GM20431 (cell line): Measurements from ENCODE around the gene VPS26C.

Experiments used
- in situ Hi-C: fragments of 300-500 bp; cut with MseI, MboI; formaldehyde crosslinking; loops from one replicate; pipeline ENCODE4 v1.15.0; 2020; ENCODE audit warnings: low sequenced_read_pairs; ENCODE audit not compliant: unreplicated experiment

VPS26C gene

DNA sequence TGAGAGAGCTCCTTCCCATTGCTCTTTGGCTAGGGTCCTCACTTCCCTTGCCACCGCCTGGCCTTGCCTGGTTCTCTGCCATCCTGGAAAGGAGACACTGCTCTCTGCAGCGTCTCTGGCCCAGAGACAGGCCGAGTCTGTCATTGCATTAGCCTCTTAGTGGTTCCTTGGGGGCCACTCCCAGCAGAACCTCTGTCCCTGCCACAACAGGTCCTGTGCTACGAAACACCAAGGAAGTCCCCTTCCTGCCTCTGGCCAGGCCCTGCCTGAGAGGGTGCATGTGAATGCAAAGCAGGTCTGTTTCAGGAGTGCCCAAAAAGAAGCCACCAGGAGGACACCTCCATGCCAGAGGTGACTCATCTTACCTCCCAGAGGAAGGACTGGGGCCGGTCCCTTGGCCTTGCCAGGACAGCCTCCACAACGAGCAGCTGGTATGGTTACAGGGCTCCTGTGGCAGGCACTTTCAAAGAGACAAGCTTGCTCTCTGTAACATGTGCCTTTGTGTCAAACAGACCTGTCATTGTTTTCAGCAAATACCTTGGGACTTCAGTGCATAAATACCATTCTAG is 59.6 kb downstream of the VPS26C start:
- in situ Hi-C loops = no loop called here

DNA sequence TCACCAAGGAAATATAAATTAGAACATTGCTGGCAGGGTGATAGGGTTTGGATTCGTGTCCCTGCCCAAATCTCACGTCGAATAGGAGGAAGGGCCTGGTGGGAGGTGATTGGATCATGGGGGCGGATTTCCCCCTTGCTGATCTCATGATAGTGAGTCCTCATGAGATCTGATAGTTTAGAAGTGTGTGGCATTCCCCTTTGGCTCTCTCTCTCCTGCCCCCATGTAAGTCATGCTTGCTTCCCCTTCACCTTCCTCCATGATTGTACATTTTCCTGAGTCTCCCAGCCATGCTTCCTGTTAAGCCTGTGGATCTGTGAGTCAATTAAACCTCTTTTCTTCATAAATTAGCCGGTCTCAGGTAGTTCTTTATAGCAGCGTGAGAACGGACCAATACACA is 60.6 kb downstream of the VPS26C start:
- in situ Hi-C loops = no loop called here

DNA sequence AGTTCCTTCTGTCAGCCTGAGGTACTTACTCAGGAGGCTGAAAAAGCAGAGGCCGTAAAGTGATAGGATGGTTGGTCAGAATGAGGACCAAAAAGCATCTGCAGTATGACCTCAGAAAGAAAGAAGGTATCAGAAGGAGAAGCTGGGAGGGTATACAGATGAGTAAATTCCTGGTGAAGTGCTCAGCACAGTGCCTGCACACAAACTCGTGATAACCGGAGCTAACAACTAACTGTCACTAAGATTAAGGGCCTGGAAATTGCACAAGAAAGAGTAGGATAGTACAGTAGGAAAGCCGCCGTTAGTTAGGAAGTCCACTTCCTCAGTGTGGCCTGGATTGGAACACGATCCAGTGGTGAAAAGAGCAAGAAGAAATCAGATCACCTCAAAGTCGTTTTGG is 62.6 kb downstream of the VPS26C start:
- in situ Hi-C loops = no loop called here

DNA sequence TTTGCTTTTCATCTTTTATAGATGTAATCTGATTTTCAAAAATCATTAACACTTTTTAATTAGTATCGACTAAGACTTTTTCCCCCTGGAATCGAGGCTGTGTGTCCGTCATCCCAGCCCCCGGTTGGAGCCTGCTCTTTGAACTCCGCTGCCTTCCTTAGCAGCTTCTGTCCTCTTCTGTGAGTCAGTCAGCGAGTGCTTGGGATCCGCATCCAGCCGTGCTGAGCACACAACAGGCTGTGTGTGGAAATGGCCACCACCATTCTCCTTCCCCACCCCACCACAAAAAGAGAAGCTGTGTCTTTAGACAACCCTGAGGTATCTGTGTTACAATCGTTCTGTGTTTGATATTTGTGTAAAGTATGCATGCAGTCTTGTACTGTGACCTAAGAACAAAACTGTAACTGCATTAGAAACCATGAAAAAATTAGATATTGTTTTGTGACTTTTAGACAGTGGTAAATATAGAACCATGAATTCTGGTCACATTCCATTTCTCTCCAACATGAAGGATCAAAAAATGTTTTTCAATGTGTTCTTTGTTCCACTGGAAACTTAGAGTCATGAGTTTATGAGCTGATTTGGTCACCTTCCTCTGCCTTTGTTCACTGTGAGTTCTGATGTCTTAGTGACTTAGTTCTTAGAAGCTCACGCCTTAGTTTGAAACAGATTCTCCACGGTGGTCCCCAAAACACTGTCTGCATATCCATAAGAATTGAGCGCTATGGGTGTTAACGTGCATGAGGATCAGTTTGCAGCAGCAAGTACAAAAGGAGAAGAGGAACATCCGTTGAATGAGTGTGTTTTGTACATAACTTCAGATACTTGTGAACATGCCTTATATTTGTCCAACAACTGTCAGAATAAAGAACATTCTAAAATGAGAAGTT is 64.7 kb downstream of the VPS26C start:
- in situ Hi-C loops = no loop called here

DNA sequence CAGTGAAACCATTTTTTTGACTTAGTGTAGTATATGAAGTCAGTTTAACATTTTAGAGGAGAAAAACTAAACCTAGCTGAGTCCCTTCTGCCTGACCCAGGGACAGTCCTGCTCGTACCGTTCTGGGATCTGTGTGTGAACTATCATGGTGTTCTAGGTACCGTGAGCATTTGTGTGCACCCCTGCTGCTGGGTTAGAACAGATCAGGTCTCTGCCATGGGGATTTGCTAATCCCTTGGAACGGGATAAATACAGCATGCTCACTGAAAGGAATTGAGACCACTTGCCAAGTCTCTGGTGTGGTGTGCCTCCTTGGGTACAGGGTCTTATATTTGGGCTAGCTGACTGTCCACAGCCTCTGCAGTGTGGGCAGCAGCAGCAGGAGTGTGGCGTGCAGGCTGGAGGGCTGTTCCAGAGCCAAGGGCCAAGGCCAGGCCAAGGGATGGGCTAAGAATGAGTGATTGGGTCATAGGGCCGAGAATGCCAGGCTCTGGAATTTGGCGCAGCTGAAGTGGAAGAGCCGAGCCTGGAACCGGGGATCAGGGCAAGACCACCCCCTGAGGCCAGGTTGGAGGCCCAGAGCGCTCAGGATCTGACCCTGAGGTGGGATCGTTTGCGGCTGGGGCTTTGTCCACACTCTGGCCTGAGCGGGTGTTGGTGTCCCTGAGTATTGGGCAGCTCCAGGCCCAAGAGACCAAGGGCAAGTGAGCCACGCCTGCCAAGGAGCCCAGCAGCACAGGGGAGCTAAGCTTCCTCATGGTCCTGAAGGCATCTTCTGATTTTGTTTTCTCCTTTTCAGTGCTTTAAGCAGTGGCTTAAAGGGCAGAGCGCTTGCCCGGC is 66.3 kb downstream of the VPS26C start:
- in situ Hi-C loops = no loop called here

DNA sequence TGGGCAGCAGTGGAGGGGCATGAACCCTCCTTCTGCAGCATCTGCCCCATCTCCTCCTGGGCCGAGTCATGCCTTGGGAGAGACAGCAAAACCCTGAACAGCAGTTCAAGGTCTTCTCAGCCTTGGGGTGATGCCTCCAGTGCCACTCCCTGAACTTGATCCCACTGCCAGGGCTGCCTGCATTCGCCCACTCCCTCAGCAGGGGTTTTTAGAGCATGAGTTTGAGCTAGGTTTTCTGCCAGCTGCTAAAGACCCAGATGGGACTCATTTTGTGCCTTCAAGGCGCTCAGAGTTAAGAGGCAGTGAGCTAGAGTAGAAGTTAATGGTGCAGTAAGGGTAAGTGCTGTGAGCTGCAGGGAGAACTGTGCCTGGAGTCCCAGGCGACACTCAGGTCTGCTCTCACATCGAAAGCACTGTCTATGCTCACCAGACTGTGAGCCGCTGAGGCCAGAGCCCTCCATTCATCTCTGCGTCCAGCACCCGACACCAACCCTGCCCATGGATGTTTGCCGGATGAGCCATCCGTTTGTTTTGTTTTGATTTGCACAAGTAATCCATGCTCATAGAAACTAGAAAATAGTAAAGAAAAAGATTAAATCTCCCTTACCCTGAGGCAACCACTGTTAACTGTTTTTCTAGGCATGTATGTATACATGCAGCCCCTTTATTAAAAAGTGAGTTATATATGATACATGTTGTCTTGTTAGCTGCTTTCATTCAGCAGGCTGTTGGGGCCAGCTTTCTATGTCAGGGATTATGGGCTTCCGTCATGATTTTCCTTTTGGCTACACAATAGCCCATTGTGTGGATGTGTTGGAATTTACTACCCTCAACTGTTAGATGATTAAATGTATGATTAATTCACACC is 67.8 kb downstream of the VPS26C start:
- in situ Hi-C loops = no loop called here

DNA sequence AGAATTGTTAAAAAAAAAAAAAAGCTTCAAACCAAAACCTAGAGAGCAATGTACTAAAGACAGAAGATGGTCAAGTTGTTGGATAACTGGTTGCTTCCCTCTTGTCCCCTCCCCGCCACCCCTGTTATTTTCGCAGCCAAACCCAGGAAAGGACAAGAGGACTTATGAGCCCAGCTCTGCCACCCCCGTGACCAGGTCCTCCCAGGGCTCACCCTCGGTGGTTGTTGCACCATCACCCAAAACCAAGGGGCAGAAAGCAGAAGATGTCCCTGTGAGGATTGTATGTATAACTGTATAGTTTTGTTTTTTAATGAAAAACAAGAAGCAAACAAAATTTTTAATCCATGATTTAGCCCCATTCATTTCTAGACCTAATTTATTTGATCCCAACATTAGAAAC is 69.4 kb downstream of the VPS26C start:
- in situ Hi-C loops = no loop called here

DNA sequence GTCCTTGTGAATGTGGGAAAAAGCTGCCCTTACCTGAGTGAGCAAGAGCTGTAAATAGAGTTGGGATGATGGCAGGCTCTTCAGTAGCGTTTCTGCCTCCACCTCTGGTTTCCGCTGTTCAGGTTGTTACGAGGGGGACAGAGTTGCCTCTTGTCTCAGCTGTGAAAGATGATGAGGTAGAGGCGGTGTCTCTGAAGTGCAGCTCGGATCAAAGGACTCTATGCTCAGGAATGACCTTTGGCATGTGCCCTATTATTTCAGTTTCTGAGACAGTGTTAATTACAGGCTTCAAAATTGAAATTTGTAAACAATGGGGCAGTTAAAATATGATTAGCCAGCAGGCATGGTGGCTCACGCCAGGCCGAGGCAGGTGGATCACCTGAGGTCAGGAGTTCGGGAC is 70.3 kb downstream of the VPS26C start:
- in situ Hi-C loops = no loop called here

DNA sequence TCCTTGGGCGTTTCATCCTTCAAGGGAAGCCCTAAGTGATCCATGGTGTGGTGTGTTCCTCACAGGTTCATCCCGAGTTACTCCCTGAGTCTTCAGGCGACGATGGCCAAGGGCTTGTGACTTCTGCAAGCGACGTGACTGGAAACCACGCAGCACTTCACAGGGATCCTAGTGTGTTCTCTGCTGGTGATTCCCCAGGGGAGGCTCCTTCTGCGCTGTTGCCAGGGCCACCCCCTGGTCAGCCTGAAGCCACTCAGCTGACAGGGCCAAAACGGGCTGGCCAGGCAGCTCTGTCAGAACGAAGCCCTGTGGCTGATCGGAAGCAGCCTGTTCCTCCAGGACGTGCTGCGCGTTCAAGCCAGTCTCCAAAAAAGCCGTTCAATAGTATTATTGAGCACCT is 71.5 kb downstream of the VPS26C start:
- in situ Hi-C loops = no loop called here

DNA sequence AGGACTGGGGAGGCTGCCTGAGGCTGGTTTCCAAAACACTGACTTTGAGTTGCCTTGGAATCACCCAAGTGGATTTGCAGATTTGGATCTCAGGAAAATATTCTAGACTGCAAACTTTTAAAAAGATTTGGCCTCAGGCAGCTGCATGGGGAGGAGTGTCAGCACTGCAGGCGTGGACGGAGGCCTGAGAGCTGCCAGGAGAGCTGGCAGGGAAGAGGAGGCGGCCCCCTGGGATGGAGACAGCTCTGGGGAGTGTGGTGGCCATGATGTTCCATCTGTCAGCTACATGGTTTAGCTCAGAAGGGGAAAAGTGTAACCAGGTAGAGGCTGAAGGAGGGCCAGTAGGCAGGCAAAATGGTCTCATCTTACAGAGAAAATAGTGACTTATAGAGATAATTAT is 72.1 kb downstream of the VPS26C start:
- in situ Hi-C loops = no loop called here

DNA sequence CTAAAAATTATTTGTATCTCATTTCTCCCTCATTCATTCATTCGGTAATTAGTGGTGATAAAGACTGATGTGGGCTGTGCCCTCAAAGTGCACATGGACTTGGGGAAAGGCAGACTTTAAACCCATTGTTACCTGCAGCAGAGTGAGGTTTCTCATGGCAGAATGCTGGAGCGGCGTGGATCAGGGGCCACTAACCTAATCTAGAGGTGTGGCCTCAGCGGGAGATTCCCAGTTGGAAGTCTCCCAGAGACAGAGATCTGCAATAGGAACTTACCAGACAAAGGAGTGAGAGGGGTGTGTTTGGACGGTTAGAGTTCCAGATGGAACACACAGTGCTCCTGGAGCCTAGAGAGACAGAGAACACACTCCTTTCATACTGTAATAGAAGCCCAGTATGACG is 73.5 kb downstream of the VPS26C start:
- in situ Hi-C loops = no loop called here

DNA sequence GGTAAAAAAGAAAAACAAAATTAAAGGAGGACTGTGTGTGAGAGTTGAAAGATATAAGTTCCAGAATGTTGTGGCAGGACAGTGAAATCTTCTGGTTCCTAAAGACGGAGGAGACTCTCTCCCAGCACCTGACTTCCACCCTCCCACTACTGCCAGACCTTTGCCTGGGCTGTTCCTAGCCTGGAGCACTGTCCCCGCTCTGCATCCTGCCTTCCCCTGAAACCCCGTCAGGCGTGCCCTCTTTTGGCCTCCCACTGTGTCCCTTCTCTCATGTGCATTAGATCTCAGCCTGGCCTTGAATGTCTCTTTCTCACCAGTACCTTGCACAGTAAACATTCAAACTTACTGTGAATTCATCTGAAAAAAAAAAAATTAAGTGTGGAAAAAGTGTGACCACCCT is 74.1 kb downstream of the VPS26C start:
- in situ Hi-C loops = no loop called here

DNA sequence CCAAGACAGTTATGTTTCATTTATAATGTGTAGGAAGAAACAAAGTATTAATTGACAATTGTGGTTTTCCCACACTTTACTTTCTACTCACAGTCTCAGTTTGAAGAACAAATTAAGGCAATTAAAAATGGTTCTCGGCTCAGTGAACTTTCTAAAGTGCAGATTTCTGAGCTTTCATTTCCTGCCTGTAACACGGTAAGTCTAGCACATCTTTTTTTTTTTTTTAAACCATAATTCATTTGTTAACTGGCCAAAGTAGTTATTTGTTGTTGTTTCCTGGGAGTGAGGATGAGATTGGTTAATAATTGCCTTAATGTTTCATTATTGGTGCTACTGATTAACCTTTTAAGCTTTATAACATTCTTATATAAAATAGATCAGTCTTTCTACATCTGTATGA is 75.1 kb downstream of the VPS26C start:
- in situ Hi-C loops = no loop called here

DNA sequence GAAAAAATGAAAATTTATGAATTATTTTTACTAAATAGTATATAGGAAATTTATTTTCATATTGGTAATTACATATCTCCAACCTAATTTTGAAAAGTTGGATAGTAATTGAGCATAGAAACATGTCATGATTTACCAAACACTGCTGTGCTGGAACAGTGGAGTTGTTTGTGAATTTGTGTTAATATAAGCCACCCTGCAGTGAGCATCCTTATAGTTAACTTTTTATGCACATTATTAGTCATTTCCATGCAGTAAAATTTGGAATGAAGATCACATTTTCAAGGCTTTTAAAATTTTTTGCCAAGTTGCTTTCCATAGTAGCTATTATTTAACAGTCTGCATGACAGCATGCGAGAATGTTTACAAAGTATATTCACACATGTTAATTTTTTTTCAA is 78.3 kb downstream of the VPS26C start:
- in situ Hi-C loops = no loop called here

DNA sequence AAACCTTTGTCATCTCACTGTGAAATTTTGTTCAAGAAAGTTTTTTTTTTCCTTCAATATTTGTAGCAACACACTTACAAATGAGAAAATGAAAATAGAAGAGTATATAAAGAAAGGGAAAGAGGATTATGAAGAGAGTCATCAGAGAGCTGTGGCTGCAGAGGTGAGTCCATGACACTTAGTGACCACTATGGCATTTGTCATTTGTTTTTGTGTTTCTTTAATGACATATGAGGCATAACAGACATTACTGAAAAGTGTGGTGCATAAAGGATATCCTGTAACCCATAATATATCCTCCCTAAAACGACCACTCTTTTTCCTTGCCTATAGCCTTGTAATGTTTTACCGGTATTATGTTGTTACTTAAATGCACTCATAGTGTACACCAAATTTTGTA is 80.2 kb downstream of the VPS26C start:
- in situ Hi-C loops = no loop called here

DNA sequence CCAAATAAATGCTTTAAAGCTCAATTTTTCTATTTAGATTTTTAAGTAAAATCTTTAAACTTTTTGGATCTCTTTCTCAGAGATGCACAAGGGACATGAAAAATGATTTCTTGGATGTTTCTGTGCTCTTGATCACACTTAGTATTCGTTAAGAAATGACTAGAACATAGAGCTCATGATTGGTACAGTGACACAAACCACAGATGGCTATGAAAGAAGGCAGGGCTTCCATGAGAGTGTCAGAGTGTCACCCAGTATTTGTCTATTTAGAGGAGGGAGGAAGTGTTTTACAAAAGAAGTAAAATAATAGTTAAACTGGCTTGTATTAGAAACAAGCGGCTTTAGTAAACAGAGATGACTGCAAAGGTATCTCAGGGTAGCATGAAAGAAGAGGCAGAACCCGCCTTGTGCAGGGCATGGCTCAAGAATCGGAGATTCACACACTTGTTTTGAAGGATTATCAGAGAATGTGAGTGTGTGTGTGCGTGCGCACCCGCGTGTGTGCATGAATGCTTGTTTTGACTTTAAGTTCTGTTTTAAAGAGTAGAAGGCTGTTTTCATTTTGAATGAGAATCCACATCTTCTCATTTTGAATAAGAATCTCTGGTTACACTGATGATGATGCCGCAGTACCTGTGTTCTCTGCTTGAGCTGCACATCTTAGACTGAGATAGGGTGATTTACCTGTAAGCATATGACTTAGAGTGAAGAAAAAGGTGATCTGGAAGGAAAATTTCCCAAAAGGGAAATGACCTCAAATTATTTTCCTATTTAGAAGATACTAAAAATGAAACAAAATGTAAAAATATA is 82.1 kb downstream of the VPS26C start:
- in situ Hi-C loops = no loop called here

DNA sequence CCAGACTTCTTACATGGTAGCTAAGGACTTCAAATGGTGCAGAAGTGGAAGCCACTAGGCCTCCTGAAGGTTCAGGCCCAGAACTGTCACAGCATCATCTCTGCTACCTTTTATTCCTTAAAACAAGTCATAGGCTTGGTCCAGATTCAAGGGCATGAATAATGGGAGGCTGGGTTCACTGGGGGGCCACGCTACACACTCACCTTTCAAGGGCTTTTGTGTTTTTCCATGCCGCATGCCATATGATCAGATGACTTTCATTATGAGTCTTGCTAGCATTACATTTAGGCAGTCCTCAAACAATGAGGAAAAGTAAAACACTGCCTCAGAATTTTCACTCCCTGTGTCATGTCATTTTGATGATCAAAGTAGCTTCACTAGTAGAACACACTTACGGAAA is 83.4 kb downstream of the VPS26C start:
- in situ Hi-C loops = no loop called here

DNA sequence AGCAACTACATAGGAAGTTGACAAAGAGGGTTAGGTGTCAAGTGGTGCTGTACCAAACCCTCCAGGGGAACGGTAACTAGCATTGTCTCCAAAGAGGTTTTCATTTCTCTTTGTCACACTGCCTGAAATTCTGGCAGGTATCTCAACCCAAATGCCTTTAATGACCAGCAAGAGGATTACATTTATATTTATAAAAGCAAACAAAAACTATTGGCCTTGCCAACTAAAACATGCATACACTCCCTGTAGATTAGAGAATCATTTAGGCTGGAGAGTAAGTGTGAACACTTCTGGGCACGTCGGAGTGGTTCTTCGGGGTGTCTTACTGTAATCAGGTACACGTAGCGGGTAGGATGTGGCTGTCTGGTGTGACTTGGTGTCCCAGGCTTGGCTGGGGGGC is 84.9 kb downstream of the VPS26C start:
- in situ Hi-C loops = no loop called here

DNA sequence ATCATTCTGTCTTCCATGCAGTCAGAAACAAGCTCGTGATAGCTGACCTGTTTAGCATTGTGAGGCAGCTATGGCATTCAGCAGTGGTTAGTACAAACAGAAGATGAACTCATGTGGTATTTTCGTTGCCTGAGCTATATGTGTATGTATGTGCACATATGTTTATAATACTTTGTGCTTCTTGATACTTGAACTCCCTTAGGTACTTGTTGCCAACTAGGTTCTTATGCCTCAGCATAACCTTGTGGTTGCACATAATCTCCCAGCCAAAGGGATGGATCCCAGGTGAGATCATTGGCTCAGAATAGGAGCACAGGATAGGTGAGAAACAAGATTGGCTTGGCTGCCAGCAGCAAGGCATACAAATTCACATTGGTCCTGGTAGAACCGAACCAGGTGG is 86.1 kb downstream of the VPS26C start:
- in situ Hi-C loops = no loop called here
